ENCODE results near the gene ADRA2A.

ADRA2A gene

GRCh38 chr10:111093741-111094380, 17.0 kb downstream of the ADRA2A start:
- Mint-ChIP-seq H3K9me3 (ENCODE audit: low read depth) (no peaks in the 10 kb centered on the region), H3K27ac (no peak overlapping the region), H3K27me3 (peaks cover 8% of the 10 kb centered on the region), H3K36me3 (no peaks in the 10 kb centered on the region), H3K4me3 (no peak overlapping the region), H3K4me1 (ENCODE audit: low read depth) (no peaks in the 10 kb centered on the region)

- H3K36me3 Mint-ChIP-seq = no peaks in the 10 kb centered on the region
- H3K4me3 Mint-ChIP-seq = no peak overlapping the region
- H3K9me3 Mint-ChIP-seq (ENCODE audit: low read depth) = no peaks in the 10 kb centered on the region
- H3K27ac Mint-ChIP-seq = no peak overlapping the region
- H3K27me3 Mint-ChIP-seq = peaks cover 8% of the 10 kb centered on the region
- no peaks in the 10 kb centered on the region for H3K4me1 Mint-ChIP-seq (ENCODE audit: low read depth)
Observed at GRCh38 chr10:111098679-111099437, 22.0 kb downstream of the ADRA2A start.

GRCh38 chr10:111100198-111100597, 23.4 kb downstream of the ADRA2A start:
- no peaks in the 10 kb centered on the region for H3K9me3 Mint-ChIP-seq (ENCODE audit: low read depth)
- no peak overlapping the region for H3K27ac Mint-ChIP-seq
- no peaks in the 10 kb centered on the region for H3K36me3 Mint-ChIP-seq
- H3K4me3 Mint-ChIP-seq = no peak overlapping the region
- H3K27me3 Mint-ChIP-seq = peaks cover 7% of the 10 kb centered on the region
- no peaks in the 10 kb centered on the region for H3K4me1 Mint-ChIP-seq (ENCODE audit: low read depth)

GRCh38 chr10:111101796-111102195, 25.0 kb downstream of the ADRA2A start:
- Mint-ChIP-seq H3K9me3 (ENCODE audit: low read depth) (no peaks in the 10 kb centered on the region), H3K27ac (no peak overlapping the region), H3K36me3 (no peaks in the 10 kb centered on the region), H3K4me3 (no peak overlapping the region), H3K4me1 (ENCODE audit: low read depth) (no peaks in the 10 kb centered on the region), H3K27me3 (peaks cover 7% of the 10 kb centered on the region)

- no peaks in the 10 kb centered on the region for H3K4me1 Mint-ChIP-seq (ENCODE audit: low read depth)
- H3K27me3 Mint-ChIP-seq = peaks cover 7% of the 10 kb centered on the region
- H3K9me3 Mint-ChIP-seq (ENCODE audit: low read depth) = no peaks in the 10 kb centered on the region
- no peaks in the 10 kb centered on the region for H3K36me3 Mint-ChIP-seq
- no peak overlapping the region for H3K4me3 Mint-ChIP-seq
- H3K27ac Mint-ChIP-seq = no peak overlapping the region
Observed at GRCh38 chr10:111102359-111102837, 25.6 kb downstream of the ADRA2A start.

GRCh38 chr10:111103196-111103840, 26.5 kb downstream of the ADRA2A start:
- Mint-ChIP-seq H3K4me1 (ENCODE audit: low read depth) (no peaks in the 10 kb centered on the region), H3K36me3 (no peaks in the 10 kb centered on the region), H3K27ac (no peak overlapping the region), H3K4me3 (no peak overlapping the region), H3K9me3 (ENCODE audit: low read depth) (no peaks in the 10 kb centered on the region), H3K27me3 (peaks cover 7% of the 10 kb centered on the region)

GRCh38 chr10:111104811-111105210, 28.0 kb downstream of the ADRA2A start:
- Mint-ChIP-seq H3K4me1 (ENCODE audit: low read depth) (no peaks in the 10 kb centered on the region), H3K9me3 (ENCODE audit: low read depth) (no peaks in the 10 kb centered on the region), H3K4me3 (no peak overlapping the region), H3K27me3 (no peaks in the 10 kb centered on the region), H3K27ac (no peak overlapping the region), H3K36me3 (no peaks in the 10 kb centered on the region)

GRCh38 chr10:111106081-111106480, 29.3 kb downstream of the ADRA2A start:
- H3K9me3 Mint-ChIP-seq (ENCODE audit: low read depth) = no peaks in the 10 kb centered on the region
- H3K4me1 Mint-ChIP-seq (ENCODE audit: low read depth) = no peaks in the 10 kb centered on the region
- no peaks in the 10 kb centered on the region for H3K36me3 Mint-ChIP-seq
- no peak overlapping the region for H3K4me3 Mint-ChIP-seq
- no peak overlapping the region for H3K27ac Mint-ChIP-seq
- no peaks in the 10 kb centered on the region for H3K27me3 Mint-ChIP-seq

GRCh38 chr10:111107023-111107422, 30.2 kb downstream of the ADRA2A start:
- Mint-ChIP-seq H3K36me3 (no peaks in the 10 kb centered on the region), H3K4me3 (no peak overlapping the region), H3K4me1 (ENCODE audit: low read depth) (no peaks in the 10 kb centered on the region), H3K27me3 (no peaks in the 10 kb centered on the region), H3K27ac (no peak overlapping the region), H3K9me3 (ENCODE audit: low read depth) (no peaks in the 10 kb centered on the region)

- no peaks in the 10 kb centered on the region for H3K4me1 Mint-ChIP-seq (ENCODE audit: low read depth)
- H3K9me3 Mint-ChIP-seq (ENCODE audit: low read depth) = no peaks in the 10 kb centered on the region
Observed at GRCh38 chr10:111107846-111108245, 31.0 kb downstream of the ADRA2A start.

GRCh38 chr10:111108441-111108840, 31.6 kb downstream of the ADRA2A start:
- Mint-ChIP-seq H3K27ac (no peak overlapping the region), H3K36me3 (no peaks in the 10 kb centered on the region), H3K9me3 (ENCODE audit: low read depth) (no peaks in the 10 kb centered on the region), H3K4me3 (no peak overlapping the region), H3K4me1 (ENCODE audit: low read depth) (no peaks in the 10 kb centered on the region), H3K27me3 (no peaks in the 10 kb centered on the region)

More at GRCh38 chr10:111107846-111108245, 31.0 kb downstream of the ADRA2A start:
- H3K27ac Mint-ChIP-seq = no peak overlapping the region
- no peaks in the 10 kb centered on the region for H3K36me3 Mint-ChIP-seq
- no peak overlapping the region for H3K4me3 Mint-ChIP-seq
- no peaks in the 10 kb centered on the region for H3K27me3 Mint-ChIP-seq

- Mint-ChIP-seq H3K9me3 (ENCODE audit: low read depth) (no peaks in the 10 kb centered on the region), H3K27me3 (no peaks in the 10 kb centered on the region), H3K4me1 (ENCODE audit: low read depth) (peaks cover 10% of the 10 kb centered on the region), H3K27ac (no peak overlapping the region), H3K36me3 (no peaks in the 10 kb centered on the region), H3K4me3 (no peak overlapping the region)
Observed at GRCh38 chr10:111109501-111110242, 32.8 kb downstream of the ADRA2A start.

GRCh38 chr10:111110771-111111170, 33.9 kb downstream of the ADRA2A start:
- Mint-ChIP-seq H3K36me3 (no peaks in the 10 kb centered on the region), H3K27ac (no peak overlapping the region), H3K27me3 (no peaks in the 10 kb centered on the region), H3K9me3 (ENCODE audit: low read depth) (no peaks in the 10 kb centered on the region), H3K4me3 (no peak overlapping the region), H3K4me1 (ENCODE audit: low read depth) (peaks cover 11% of the 10 kb centered on the region)

- Mint-ChIP-seq H3K27me3 (no peaks in the 10 kb centered on the region), H3K27ac (no peak overlapping the region), H3K4me3 (no peak overlapping the region), H3K36me3 (no peaks in the 10 kb centered on the region), H3K4me1 (ENCODE audit: low read depth) (peaks cover 11% of the 10 kb centered on the region), H3K9me3 (ENCODE audit: low read depth) (no peaks in the 10 kb centered on the region)
Observed at GRCh38 chr10:111112333-111112732, 35.5 kb downstream of the ADRA2A start.

Data from activated naive CD8-positive, alpha-beta T cell (primary cell).